H1 (cell line): ENCODE measurements around the gene TNIK. TPM values are rescaled to one million over a fixed set of nuclear protein-coding genes. Genes with fewer than 3 reads are reported as not detected.

Experiments used
- EGR1 ChIP-seq: IDR thresholded peaks from 2 replicates; pipeline ENCODE4 v1.6.1; 2011; ENCODE audit warnings: low read depth, low read length, borderline replicate concordance
- KDM5A ChIP-seq: fragments of 200-600 bp; IDR thresholded peaks from 2 replicates; pipeline ENCODE4 v1.7.1; 2012; ENCODE audit warnings: mild to moderate bottlenecking, low read length, inconsistent platforms, mixed read lengths
- PHF8 ChIP-seq: fragments of 200-600 bp; sonication (generic); conservative IDR thresholded peaks from 2 replicates; pipeline ENCODE4 v1.7.1; 2012; ENCODE audit warnings: low read depth, mild to moderate bottlenecking, inconsistent platforms, low read length, moderate library complexity
- RXRA ChIP-seq: IDR thresholded peaks from 2 replicates; pipeline ENCODE4 v1.6.1; 2011; ENCODE audit warnings: low read depth, mild to moderate bottlenecking, low read length, moderate library complexity; ENCODE audit not compliant: insufficient read depth
- SP4 ChIP-seq: IDR thresholded peaks from 2 replicates; pipeline ENCODE4 v1.6.1; 2012; ENCODE audit warnings: low read length, inconsistent platforms
- polyA plus RNA-seq, 7 experiments: library from polyadenylated mRNA; depleted of rRNA in 3 of 7; stranded (reverse) in 5 of 7; unstranded in 2 of 7; fragments of >200 nt in 5 of 7; fragments of 200-250 nt in 2 of 7; gene quantifications; 1 replicate in 5 of 7; 2 replicates in 1 of 7; 4 replicates in 1 of 7; pipeline versions ENCODE4 v1.2.1 to v1.2.3, GENCODE V29; 2011 to 2013; ENCODE audit warnings: missing spikeins in 2 of 7, mixed read lengths in 2 of 7
- total RNA-seq: library from RNA; stranded (reverse); fragmentation: NEBNext Ultra II Directional; extraction: Animal tissue kit (Norgen Biotek cat#: 25700); gene quantifications from 2 replicates; pipeline ENCODE4 v1.2.1, GENCODE V29; 2021
- TF ChIP-seq, protein P1 (sequence below): IDR thresholded peaks from 2 replicates; pipeline ENCODE4 v1.6.1; 2012; ENCODE audit warnings: inconsistent platforms

Gene TNIK
- total and polyA plus RNA-seq, 2 of the 8 experiments (the other 6 are each of a cell fraction or from before 2014, with no cell fraction given): 7.4 to 42.0 TPM

DNA sequence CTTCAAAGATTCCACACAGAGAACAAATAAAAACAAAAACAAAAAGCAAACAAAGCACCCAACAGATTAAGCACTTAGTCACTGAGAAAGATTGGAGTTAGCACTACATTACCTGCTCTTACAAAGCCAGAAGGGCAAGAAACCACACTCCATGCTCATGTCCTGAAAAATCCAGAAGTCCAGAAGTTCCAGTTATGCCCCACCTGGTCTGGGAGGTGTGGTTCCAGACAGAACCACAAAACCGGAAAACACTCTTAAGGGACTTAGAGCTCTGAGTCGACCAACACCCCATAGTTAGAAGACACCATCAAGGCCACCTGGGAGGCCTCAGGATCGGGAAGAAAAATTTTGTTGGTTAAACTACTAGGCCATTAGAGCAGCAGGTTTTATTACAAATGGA lies 88.9 kb downstream of the TNIK start (continued):
- TF ChIP-seq, protein P1, sequence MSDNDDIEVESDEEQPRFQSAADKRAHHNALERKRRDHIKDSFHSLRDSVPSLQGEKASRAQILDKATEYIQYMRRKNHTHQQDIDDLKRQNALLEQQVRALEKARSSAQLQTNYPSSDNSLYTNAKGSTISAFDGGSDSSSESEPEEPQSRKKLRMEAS: no peak
- no peak for TF ChIP-seq KDM5A
- no peak for TF ChIP-seq PHF8
- no peak for TF ChIP-seq SP4
- no peak for TF ChIP-seq EGR1
- TF ChIP-seq RXRA: no peak
- TF ChIP-seq, all 59 proteins: peak for 0
